ENCODE data around the gene ACSL3. TPM values are rescaled to one million over a fixed set of nuclear protein-coding genes. Genes with fewer than 3 reads are reported as not detected.

ACSL3 gene
- total RNA-seq, 1 experiment from 2014 or later: 100 TPM

- ChIA-PET POLR2A (interaction anchor here (0.5 kb wide), 1 partner anchor 182 kb away, joined by 3 read pairs; no protein-coding TSS in a partner anchor), CTCF (no interaction called here)
- ATAC-seq (peak; percentile 29; the same call in 1 of the 2 replicates), DNase-seq (ENCODE audit: low spot score) (no peak)
- no peaks in the 10 kb centered on the region for H3K27me3 Mint-ChIP-seq (ENCODE audit: low read depth)
- H3K27ac Mint-ChIP-seq: no peak overlapping the region
- peaks cover 20% of the 10 kb centered on the region for H3K4me1 Mint-ChIP-seq
- H3K9me3 Mint-ChIP-seq: no peaks in the 10 kb centered on the region
- H3K36me3 Mint-ChIP-seq: no peaks in the 10 kb centered on the region
- TF ChIP-seq GRHL2 (CRISPR knock-in tag; IDR thresholded peaks at IDR 0.05; ENCODE audit: insufficient replicate concordance, severe bottlenecking) (no peak), TCF7 (CRISPR knock-in tag; IDR thresholded peaks at IDR 0.05; ENCODE audit: low read depth) (no peak), GABPB1 (CRISPR knock-in tag; IDR thresholded peaks at IDR 0.05) (no peak), PRRX2 (CRISPR knock-in tag; IDR thresholded peaks at IDR 0.05) (no peak), OVOL2 (CRISPR knock-in tag; IDR thresholded peaks at IDR 0.05; ENCODE audit: borderline replicate concordance) (no peak), TEAD4 (CRISPR knock-in tag; IDR thresholded peaks at IDR 0.05) (no peak), PREB (CRISPR knock-in tag; IDR thresholded peaks at IDR 0.05; ENCODE audit: borderline replicate concordance) (no peak), ATF2 (CRISPR knock-in tag; IDR thresholded peaks at IDR 0.05; ENCODE audit: borderline replicate concordance, low read depth) (no peak), MYBL2 (CRISPR knock-in tag; IDR thresholded peaks at IDR 0.05) (no peak), ZNF317 (CRISPR knock-in tag; IDR thresholded peaks at IDR 0.05; ENCODE audit: borderline replicate concordance, low read depth) (no peak), ESRRA (CRISPR knock-in tag; IDR thresholded peaks at IDR 0.05; ENCODE audit: borderline replicate concordance) (no peak), MLX (CRISPR knock-in tag; IDR thresholded peaks at IDR 0.05) (no peak), E2F5 (CRISPR knock-in tag; IDR thresholded peaks at IDR 0.05) (no peak), ZNF396 (CRISPR knock-in tag; IDR thresholded peaks at IDR 0.05; ENCODE audit: borderline replicate concordance) (no peak), USF1 (CRISPR knock-in tag; IDR thresholded peaks at IDR 0.05) (no peak), RORB (CRISPR knock-in tag; IDR thresholded peaks at IDR 0.05) (no peak), HMGXB4 (CRISPR knock-in tag; IDR thresholded peaks at IDR 0.05) (no peak), FOXK1 (CRISPR knock-in tag; IDR thresholded peaks at IDR 0.05) (no peak), KAT7 (CRISPR knock-in tag; IDR thresholded peaks at IDR 0.05; ENCODE audit: borderline replicate concordance) (no peak), IRF1 (CRISPR knock-in tag; IDR thresholded peaks at IDR 0.05) (no peak)
- no peak overlapping the region for H3K4me3 Mint-ChIP-seq
These were observed 11.7 kb downstream of the ACSL3 start for GRCh38 chr2:222872551-222872950.

Measured in WTC11 (cell line).